ENCODE results near the gene KIF18A. TPM values are rescaled to one million over a fixed set of nuclear protein-coding genes. Genes with fewer than 3 reads are reported as not detected.
"Not testable (repeated sequence)": the region's sequence is repeated elsewhere in the genome, so short reads cannot be mapped to it uniquely, and the experiment has no call there.

The KIF18A gene
- total and polyA plus RNA-seq, 4 donors = 3.3 to 8.5 (median 4.6) TPM

DNA sequence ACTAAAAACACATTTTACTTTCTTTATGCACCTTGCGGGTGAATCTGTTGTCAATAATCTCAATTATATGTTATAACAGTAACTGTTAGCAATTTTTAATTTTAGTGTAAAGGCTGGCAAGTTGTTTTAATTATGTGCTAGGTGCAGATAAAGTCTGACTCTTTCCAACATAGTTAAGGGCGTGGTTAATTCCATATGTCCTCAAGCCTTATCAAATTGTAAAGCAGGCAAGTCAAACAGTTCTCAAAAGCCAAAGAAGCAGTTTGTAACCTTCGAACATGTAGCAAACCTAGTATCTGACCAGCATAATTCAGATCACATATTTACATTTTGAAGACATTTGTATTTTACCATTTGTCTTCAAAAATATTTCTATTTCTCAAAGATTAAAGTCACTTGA lies 29.4 kb upstream of the KIF18A start:
- 100% methylated on average over 1 of the region's 3 CpGs for WGBS (ENCODE audit: insufficient coverage)
- no peaks in the 10 kb centered on the region for H3K4me1 ChIP-seq (ENCODE audit: control insufficient read depth, insufficient read depth, low read length)
- peaks cover 24% of the 10 kb centered on the region for H3K9me3 ChIP-seq (ENCODE audit: control insufficient read depth, insufficient read depth, low read length)
- H3K27ac ChIP-seq (ENCODE audit: low read depth, low read length) = no peak overlapping the region
- no peak for DNase-seq (ENCODE audit: low read depth in 4 of 6, low spot score in 6 of 6)
- H3K36me3 ChIP-seq (ENCODE audit: control insufficient read depth, insufficient read depth, low read length) = no peaks in the 10 kb centered on the region
- H3K4me3 ChIP-seq (ENCODE audit: low read depth, low read length) = no peak overlapping the region
- H3K27me3 ChIP-seq (ENCODE audit: control insufficient read depth, insufficient read depth, low read length) = no peaks in the 10 kb centered on the region

DNA sequence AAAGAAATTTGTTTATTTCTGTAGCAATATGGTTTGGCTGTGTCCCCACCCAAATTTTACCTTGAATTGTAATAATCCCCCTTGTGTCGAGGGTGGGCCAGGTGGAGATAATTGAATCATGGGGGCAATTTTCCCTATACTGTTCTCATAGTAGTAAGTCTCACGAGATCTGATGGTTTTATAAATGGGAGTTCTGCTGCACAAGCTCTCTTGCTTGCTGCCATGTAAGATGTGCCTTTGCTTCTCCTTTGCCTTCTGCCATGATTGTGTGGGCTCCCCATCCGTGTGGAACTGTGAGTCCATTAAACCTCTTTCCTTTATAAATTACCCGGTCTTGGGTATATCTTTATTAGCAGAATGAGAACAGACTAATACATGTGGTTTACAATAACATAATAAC lies 28.2 kb upstream of the KIF18A start:
- not testable (repeated sequence) for H3K27ac ChIP-seq (ENCODE audit: low read depth, low read length); H3K36me3 ChIP-seq (ENCODE audit: control insufficient read depth, insufficient read depth, low read length); H3K4me1 ChIP-seq (ENCODE audit: control insufficient read depth, insufficient read depth, low read length); DNase-seq (ENCODE audit: low read depth in 4 of 6, low spot score in 6 of 6); H3K4me3 ChIP-seq (ENCODE audit: low read depth, low read length); H3K27me3 ChIP-seq (ENCODE audit: control insufficient read depth, insufficient read depth, low read length)
- peaks cover 24% of the 10 kb centered on the region for H3K9me3 ChIP-seq (ENCODE audit: control insufficient read depth, insufficient read depth, low read length)
- 100% methylated on average over 1 of the region's 4 CpGs for WGBS (ENCODE audit: insufficient coverage)

DNA sequence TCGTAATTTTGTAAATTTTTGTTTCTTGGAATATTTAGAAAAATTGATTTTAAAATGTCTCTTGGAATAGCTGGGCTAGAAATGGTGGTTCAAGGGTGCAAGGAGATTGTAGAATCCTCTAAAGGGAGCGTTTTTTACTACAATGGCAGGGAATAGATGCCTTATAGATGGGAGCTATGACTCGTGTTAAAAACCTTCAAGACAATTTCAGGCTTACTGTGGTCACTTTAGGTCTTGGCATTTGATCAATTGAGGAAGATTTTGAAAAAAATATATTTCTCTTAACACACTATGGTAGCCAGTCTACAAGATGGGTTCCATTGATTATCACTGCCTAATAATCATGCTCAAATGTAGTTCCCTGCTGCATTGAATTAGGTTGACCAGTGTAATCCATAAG lies 25.2 kb upstream of the KIF18A start:
- DNase-seq (ENCODE audit: low read depth in 4 of 6, low spot score in 6 of 6) = no peak
- 94% methylated on average over 2 of the region's 3 CpGs for WGBS (ENCODE audit: insufficient coverage)
- peaks cover 4% of the 10 kb centered on the region for H3K9me3 ChIP-seq (ENCODE audit: control insufficient read depth, insufficient read depth, low read length)
- no peaks in the 10 kb centered on the region for H3K36me3 ChIP-seq (ENCODE audit: control insufficient read depth, insufficient read depth, low read length)
- H3K4me3 ChIP-seq (ENCODE audit: low read depth, low read length) = no peak overlapping the region
- H3K27me3 ChIP-seq (ENCODE audit: control insufficient read depth, insufficient read depth, low read length) = no peaks in the 10 kb centered on the region
- no peak overlapping the region for H3K27ac ChIP-seq (ENCODE audit: low read depth, low read length)
- no peaks in the 10 kb centered on the region for H3K4me1 ChIP-seq (ENCODE audit: control insufficient read depth, insufficient read depth, low read length)

DNA sequence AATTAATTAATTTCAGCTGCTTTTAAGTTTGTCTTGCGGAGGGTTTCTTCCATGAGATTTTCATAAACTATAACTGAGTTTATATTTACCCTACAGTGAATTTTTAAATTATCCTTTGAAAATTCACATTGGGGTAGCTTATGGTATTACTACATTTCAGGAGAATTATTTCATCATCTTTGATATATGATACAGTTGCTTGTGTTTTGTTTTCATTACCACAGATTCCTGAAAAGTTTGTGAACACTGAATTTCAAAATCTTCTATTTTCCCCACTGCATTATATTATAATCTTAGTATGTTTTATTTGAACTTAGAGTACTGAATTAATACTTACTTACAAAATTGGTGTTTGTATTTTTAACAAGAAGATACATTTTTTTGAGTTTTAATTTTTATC lies 24.6 kb upstream of the KIF18A start:
- Histone ChIP-seq H3K9me3 (ENCODE audit: control insufficient read depth, insufficient read depth, low read length) (peaks cover 4% of the 10 kb centered on the region), H3K36me3 (ENCODE audit: control insufficient read depth, insufficient read depth, low read length) (no peaks in the 10 kb centered on the region), H3K27ac (ENCODE audit: low read depth, low read length) (no peak overlapping the region), H3K27me3 (ENCODE audit: control insufficient read depth, insufficient read depth, low read length) (no peaks in the 10 kb centered on the region), H3K4me3 (ENCODE audit: low read depth, low read length) (no peak overlapping the region), H3K4me1 (ENCODE audit: control insufficient read depth, insufficient read depth, low read length) (no peaks in the 10 kb centered on the region)
- no peak for DNase-seq (ENCODE audit: low read depth in 4 of 6, low spot score in 6 of 6)
- no CpG with 5 or more reads among the region's 1 CpG for WGBS (ENCODE audit: insufficient coverage)

DNA sequence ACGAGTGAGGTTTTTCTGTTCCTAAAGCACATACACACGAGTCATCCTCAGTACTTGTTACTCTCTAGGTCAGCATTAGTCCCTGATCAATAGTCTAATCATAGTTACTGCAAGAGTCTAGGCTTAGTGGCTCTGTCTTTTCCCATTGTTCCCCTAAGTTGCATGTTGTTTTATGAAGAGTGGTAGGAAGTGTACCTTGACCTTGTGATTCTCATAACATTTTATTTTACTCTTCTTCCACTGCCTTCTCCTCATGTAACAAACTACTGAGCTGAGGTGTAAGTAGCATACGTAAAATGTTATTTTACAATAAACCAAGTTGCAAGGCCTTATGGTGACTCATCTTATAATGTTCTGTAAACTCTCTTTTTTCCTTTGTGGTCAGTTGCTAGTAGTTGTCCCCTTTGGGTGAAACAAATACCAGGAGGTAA lies 15.2 kb upstream of the KIF18A start:
- WGBS (ENCODE audit: insufficient coverage) = no CpG with 5 or more reads among the region's 3 CpGs
- no peaks in the 10 kb centered on the region for H3K9me3 ChIP-seq (ENCODE audit: control insufficient read depth, insufficient read depth, low read length)
- no peak for DNase-seq (ENCODE audit: low read depth in 4 of 6, low spot score in 6 of 6)
- no peaks in the 10 kb centered on the region for H3K36me3 ChIP-seq (ENCODE audit: control insufficient read depth, insufficient read depth, low read length)
- H3K27ac ChIP-seq (ENCODE audit: low read depth, low read length) = no peak overlapping the region
- no peaks in the 10 kb centered on the region for H3K27me3 ChIP-seq (ENCODE audit: control insufficient read depth, insufficient read depth, low read length)
- no peak overlapping the region for H3K4me3 ChIP-seq (ENCODE audit: low read depth, low read length)
- no peaks in the 10 kb centered on the region for H3K4me1 ChIP-seq (ENCODE audit: control insufficient read depth, insufficient read depth, low read length)

DNA sequence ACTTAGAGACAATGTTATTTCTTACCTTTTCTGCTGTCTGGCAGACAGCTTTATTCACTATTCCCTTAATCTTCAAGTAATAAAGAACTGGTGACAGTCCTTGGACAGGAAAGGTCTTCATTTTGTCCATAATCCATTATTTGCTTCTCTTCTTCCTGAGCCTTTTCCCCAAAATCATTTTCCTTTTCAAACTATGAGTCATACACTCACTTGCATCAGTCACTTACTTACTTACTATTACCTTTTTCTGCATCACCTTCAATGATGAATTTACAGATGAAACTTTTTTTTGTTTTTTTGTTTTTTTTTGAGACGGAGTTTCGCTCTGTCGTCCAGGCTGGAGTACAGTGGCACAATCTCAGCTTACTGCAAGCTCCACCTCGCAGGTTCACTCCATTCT lies 9.8 kb upstream of the KIF18A start:
- no peak for DNase-seq (ENCODE audit: low read depth in 4 of 6, low spot score in 6 of 6)
- no peak overlapping the region for H3K4me3 ChIP-seq (ENCODE audit: low read depth, low read length)
- H3K4me1 ChIP-seq (ENCODE audit: control insufficient read depth, insufficient read depth, low read length) = no peaks in the 10 kb centered on the region
- H3K27ac ChIP-seq (ENCODE audit: low read depth, low read length) = no peak overlapping the region
- no CpG with 5 or more reads among the region's 4 CpGs for WGBS (ENCODE audit: insufficient coverage)
- no peaks in the 10 kb centered on the region for H3K9me3 ChIP-seq (ENCODE audit: control insufficient read depth, insufficient read depth, low read length)
- no peaks in the 10 kb centered on the region for H3K27me3 ChIP-seq (ENCODE audit: control insufficient read depth, insufficient read depth, low read length)
- peaks cover 3% of the 10 kb centered on the region for H3K36me3 ChIP-seq (ENCODE audit: control insufficient read depth, insufficient read depth, low read length)

DNA sequence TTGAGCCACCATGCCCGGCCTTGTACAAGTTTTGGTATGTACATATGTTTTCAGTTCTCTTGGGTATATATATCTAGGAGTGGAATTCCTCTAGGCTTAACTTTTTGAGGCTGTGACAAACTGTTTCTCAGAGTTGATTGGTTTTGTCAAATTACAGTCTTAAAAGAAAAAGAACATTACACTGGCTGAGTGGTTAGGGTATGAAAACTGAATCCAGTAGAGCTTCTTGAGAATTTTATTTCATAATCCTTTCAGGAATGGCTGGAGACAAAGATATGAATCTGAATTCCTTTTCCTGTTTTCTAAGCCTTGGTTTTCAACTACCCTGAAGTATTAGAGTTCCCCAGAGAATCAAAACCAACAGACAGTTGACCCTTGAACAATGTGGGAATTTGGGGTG lies 6.8 kb upstream of the KIF18A start:
- Histone ChIP-seq H3K4me1 (ENCODE audit: control insufficient read depth, insufficient read depth, low read length) (no peaks in the 10 kb centered on the region), H3K4me3 (ENCODE audit: low read depth, low read length) (no peak overlapping the region), H3K9me3 (ENCODE audit: control insufficient read depth, insufficient read depth, low read length) (no peaks in the 10 kb centered on the region), H3K27me3 (ENCODE audit: control insufficient read depth, insufficient read depth, low read length) (no peaks in the 10 kb centered on the region), H3K27ac (ENCODE audit: low read depth, low read length) (no peak overlapping the region), H3K36me3 (ENCODE audit: control insufficient read depth, insufficient read depth, low read length) (peaks cover 3% of the 10 kb centered on the region)
- DNase-seq (ENCODE audit: low read depth in 4 of 6, low spot score in 6 of 6) = no peak
- 100% methylated on average over 1 of the region's 1 CpG for WGBS (ENCODE audit: insufficient coverage)

DNA sequence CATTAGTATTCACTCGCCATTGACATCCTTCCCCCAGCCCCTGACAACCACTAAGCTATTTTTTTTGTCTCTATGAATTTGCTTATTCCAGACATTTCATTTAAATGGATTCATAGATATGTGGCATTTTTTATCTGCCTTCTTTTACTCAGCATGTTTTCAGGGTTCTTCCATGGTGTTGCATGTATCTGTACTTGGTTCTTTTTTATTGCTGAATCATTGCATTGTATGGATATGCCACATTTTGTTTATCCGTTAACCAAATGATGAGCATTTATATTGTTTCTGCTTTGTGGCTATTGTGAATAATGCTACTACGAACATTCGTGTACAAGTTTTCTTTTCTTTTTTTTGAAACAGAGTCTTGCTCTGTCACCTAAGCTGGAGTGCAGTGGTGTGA lies 6.2 kb upstream of the KIF18A start:
- H3K4me1 ChIP-seq (ENCODE audit: control insufficient read depth, insufficient read depth, low read length) = no peaks in the 10 kb centered on the region
- WGBS (ENCODE audit: insufficient coverage) = 100% methylated on average over 2 of the region's 4 CpGs
- no peak overlapping the region for H3K27ac ChIP-seq (ENCODE audit: low read depth, low read length)
- H3K4me3 ChIP-seq (ENCODE audit: low read depth, low read length) = no peak overlapping the region
- peaks cover 3% of the 10 kb centered on the region for H3K36me3 ChIP-seq (ENCODE audit: control insufficient read depth, insufficient read depth, low read length)
- DNase-seq (ENCODE audit: low read depth in 4 of 6, low spot score in 6 of 6) = no peak
- no peaks in the 10 kb centered on the region for H3K9me3 ChIP-seq (ENCODE audit: control insufficient read depth, insufficient read depth, low read length)
- H3K27me3 ChIP-seq (ENCODE audit: control insufficient read depth, insufficient read depth, low read length) = no peaks in the 10 kb centered on the region

DNA sequence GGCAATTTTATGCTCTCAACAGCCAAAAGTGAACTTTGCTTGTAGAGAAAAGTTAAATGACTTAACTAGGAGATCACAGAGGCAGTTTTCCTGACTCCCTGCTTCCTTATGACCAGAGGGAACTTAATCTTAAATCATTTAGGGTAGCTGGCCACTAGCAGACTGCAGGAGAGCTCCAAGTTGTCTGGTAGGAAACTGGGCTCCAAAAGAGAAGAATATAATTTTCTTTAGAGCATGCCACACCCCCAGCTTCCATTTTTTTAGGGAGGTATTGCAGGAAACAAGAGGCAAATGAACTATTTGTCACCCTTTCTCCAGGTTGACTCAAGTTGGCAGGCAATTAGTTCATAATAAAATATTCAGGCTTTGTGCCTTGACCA lies 2.9 kb upstream of the KIF18A start:
- peak overlapping the region; percentile 94 for H3K27ac ChIP-seq (ENCODE audit: low read depth, low read length)
- no peaks in the 10 kb centered on the region for H3K27me3 ChIP-seq (ENCODE audit: control insufficient read depth, insufficient read depth, low read length)
- no peaks in the 10 kb centered on the region for H3K9me3 ChIP-seq (ENCODE audit: control insufficient read depth, insufficient read depth, low read length)
- no peak for DNase-seq (ENCODE audit: low read depth in 4 of 6, low spot score in 6 of 6)
- peaks cover 3% of the 10 kb centered on the region for H3K36me3 ChIP-seq (ENCODE audit: control insufficient read depth, insufficient read depth, low read length)
- H3K4me3 ChIP-seq (ENCODE audit: low read depth, low read length) = peak overlapping the region; percentile 95
- H3K4me1 ChIP-seq (ENCODE audit: control insufficient read depth, insufficient read depth, low read length) = peaks cover 8% of the 10 kb centered on the region

DNA sequence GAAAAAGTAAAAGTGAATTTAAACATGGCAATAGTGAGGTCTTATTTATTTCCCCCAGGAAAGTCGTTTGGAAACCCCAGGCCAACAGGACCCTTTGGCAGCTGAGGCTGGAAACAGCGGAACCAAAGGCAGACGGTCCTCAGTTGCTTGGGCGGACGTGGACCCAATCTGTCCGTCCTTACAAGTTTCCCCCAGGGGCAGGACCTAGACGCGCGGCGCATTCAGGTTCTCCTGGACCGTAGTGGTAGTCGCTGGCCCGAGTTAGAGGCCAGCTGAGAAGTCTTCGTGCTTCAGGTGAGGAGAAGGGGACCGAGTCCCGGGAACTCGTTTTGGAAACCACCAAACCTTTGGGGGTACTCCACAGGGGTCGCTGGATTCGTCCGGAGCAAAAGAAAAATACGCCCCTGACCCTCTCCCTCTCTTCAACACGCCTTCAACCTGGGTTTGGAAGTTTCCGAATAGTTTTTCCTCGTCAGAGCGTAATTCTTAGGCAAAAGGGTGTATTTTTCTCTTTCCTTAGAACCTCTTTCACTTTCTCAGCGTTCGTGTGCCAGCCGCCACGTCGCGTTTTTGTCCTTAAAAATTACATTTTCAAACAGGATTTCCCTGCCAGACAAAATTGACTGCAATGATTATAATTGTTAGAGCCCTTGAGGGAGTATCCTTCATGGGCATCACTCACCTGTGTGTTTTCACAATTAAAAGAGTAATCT lies 2.3 kb upstream of the KIF18A start:
- Histone ChIP-seq H3K4me3 (ENCODE audit: low read depth, low read length) (peak overlapping the region; percentile 95), H3K4me1 (ENCODE audit: control insufficient read depth, insufficient read depth, low read length) (peaks cover 8% of the 10 kb centered on the region), H3K36me3 (ENCODE audit: control insufficient read depth, insufficient read depth, low read length) (peaks cover 3% of the 10 kb centered on the region), H3K27me3 (ENCODE audit: control insufficient read depth, insufficient read depth, low read length) (no peaks in the 10 kb centered on the region), H3K27ac (ENCODE audit: low read depth, low read length) (peak overlapping the region; percentile 94), H3K9me3 (ENCODE audit: control insufficient read depth, insufficient read depth, low read length) (no peaks in the 10 kb centered on the region)
- peak in 4 of 6 donors; percentile 38 to 83 (median 64) for DNase-seq (ENCODE audit: low read depth in 4 of 6, low spot score in 6 of 6)
- under 1% methylated on average over 17 of the region's 31 CpGs for WGBS (ENCODE audit: insufficient coverage)

Data from spinal cord (tissue), 10 donors.